Measurements from ENCODE around the gene ADAT2. TPM values are rescaled to one million over a fixed set of nuclear protein-coding genes. Genes with fewer than 3 reads are reported as not detected.

The ADAT2 gene
- total RNA-seq, 1 donor from 2014 or later, result 8.3 TPM

DNA sequence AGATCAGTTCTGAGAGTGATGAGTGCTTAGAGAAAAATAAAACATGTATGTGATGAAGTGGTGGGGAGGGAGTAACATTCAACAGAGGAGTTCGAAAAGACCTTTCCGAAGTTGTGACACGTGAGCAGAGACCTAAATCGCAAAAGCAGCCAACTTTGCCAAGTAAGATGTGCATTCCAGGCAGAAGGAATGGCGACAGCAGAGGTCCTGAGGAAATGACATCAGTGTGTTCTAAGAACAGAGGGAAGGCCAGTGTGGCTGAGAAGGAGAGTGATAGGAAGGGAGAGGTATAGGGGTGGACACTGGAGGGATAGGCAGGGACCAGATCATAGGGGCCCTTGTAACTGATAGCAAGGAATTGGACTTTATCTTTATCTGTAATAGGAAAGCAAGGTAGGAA, 51.3 kb downstream of the ADAT2 start:
- DNase-seq (ENCODE audit: low spot score), result no peak

DNA sequence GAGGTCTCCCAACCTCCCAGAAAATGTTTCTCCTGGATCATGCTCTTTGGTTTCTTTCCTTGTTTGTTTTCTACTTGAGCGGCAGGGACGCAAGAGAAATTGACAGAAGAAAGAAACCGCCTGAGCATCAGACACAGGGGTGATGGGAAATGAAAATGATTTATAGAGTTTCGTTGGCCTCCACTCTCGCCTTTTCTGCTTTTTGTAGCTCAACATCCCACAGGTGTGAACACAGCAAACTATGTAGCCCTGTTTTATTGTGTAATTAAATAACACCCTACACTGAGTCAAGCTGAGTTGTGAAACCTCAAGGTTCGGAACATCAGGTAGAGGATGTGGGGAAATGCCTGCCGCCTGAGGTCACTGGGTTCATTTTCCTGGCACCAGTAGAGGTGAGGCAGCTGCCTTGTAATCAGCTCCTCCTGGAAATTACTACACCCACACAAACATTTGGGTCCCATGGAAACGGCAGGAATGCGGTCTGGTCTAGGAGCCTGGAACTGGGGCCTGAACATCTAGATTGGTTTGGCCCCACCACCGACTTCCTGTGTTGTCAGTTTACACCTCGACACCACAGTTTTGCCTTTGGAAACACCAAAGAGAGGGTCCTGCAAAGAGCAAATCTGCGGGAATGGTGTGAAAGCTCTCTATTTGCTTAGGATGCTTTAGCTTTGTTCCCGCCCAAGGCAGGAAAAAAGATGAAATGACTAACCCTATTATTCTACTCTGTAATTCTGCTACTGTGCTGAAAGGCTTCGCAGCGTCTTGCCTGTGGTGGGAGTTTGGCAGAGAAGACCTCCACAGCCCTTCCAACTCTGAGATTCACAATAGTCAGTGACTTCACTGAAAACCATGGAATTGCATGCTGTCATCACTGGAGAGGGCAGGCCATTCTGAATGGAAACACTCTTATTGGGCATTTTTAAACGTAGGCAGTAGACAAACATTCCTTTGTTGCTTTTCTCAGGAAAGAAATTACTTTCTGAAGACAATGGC, 53.0 kb downstream of the ADAT2 start:
- no peak for DNase-seq (ENCODE audit: low spot score)

DNA sequence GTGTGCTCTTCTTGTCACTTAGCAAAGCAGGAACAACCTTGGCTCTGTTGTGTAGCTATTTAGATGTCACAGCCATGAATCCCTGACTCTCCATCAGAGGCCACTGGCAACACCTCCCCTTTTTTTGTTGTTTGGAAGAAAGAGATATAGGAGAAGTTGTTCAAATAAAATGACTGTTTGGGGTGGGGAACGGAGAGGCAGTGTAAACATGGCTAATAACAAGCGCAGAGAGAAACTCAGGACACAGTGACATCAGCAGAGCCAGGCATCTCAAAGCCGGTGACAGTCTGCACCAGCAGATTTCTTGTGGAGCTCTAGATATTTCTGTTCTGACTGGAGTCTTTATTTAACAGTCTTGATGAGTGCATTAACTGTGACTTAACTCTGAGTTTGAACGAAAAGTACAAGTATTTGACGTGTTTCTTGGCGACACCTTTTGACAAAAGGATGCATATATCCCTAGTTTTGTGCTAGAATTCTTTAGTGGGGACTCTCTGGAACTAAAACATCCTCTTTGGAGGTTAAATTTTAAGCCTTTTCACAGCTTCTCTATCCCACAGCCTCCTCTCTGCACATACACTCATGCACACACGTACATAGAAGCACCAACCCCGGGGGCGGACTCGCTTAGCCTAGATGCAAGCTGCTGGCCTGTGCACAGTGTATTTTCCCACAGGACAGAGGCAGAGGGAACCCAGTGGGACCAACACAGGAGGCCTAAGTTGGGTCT, 53.8 kb downstream of the ADAT2 start:
- no peak for DNase-seq (ENCODE audit: low spot score)

DNA sequence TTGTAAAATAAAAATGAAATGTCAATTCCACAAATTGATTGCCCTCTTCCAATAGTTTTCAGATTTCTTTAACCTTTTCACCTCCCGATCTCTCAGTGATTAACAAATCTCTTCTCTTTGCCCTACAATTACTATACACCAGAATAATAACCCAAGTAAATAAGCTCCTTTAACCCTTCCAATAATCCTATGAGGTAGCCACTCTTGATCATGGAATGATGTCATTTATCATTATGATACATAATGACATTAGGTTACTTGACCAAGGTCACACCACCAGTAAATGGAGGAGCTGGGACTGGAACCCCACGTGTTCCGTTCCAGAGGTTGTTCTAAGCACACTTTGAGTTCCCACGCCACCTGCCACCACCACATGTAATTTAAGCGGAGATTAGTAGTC, 54.8 kb downstream of the ADAT2 start:
- DNase-seq (ENCODE audit: low spot score), result no peak

DNA sequence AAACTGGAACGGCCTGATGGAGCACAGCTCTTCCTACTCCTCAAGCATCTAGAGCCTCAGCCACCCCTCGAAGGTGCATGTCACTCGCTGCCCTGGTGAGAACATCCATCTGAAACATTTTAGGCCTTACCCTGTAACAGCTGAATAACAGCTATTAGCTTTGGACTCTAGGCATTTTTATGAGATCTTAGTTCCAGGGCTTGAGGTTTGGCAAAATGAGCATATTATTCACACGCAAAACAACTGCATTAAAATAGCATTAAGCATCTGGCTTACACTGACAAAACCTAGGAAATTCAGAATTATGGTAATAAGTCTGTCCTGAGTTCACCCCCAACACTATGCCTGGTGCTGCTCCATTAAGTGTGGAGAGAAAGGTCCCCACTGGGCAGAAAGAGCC, 56.1 kb downstream of the ADAT2 start:
- DNase-seq (ENCODE audit: low spot score), result no peak

DNA sequence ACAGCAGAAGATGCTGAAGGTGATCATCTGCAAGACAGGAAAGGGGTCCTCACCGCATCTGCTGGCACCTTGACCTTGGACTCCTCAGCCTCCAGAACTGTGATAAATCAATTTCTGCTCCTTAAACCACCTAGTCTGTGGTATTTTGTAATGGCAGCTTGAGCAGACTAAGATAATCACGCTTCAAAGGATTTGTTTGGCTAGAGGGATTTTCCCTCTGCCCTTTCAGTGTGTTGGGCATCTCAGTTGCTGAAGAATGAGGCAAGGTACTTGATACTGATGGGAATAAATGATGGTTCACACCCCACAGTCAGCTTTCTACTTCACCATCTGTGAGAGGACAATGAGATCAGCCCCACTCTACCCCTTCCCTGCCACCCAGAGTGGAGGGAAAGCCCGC, 60.2 kb downstream of the ADAT2 start:
- no peak for DNase-seq (ENCODE audit: low spot score)

DNA sequence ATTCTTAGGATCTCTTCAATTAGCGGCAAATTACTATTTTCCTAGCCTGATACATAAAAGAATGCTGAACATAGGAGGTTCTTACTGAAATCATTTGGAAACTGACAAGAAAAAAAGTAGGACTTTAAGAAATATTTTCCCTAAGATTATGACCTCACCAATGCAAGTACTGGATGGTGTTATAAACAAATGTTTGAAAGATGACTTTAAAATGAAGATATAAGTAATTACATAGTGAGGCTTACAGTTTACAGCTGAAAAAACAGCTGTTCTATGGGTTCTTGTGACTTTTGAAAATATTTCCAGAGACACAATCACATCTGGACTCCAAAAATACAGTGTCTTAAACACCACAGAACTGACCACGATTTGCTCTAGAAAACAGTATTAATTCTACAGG, 64.9 kb downstream of the ADAT2 start:
- no peak for DNase-seq (ENCODE audit: low spot score)

DNA sequence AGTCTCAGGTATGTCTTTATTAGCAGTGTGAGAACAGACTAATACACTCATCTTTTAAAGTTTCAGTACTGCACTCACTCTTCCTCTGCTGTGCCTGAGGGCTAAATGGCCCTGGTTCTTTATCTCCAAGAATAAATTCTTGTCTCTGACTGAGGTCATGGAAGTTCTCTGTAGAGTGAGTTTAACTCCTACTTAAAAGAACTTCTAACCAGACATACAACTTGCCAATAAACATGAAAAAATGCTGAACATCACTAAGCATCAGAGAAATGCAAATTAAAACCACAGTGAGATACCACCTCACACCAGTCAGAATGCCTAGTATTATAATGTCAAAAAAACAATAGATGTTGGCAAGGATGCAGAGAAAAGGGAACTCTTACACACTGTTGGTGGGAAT, 73.6 kb downstream of the ADAT2 start:
- DNase-seq (ENCODE audit: low spot score), result no peak

DNA sequence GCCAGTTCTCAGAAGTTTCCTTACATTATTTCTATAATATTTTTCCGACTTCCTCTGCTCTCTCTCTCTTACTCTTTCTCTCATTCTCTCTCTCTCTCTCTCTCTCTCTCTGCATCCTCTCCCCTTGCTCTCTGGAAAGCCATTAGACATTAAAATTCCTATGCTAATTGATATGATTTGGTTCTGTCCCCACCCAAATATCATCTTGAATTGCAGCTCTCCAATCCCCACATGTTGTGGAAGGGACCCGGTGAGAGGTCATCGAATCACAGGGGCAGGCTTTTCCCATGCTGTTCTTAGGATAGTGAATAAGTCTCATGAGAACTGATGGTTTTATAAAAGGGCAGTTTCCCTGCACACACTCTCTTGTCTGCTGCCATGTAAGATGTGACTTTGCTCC, 74.1 kb downstream of the ADAT2 start:
- DNase-seq (ENCODE audit: low spot score), result no peak

DNA sequence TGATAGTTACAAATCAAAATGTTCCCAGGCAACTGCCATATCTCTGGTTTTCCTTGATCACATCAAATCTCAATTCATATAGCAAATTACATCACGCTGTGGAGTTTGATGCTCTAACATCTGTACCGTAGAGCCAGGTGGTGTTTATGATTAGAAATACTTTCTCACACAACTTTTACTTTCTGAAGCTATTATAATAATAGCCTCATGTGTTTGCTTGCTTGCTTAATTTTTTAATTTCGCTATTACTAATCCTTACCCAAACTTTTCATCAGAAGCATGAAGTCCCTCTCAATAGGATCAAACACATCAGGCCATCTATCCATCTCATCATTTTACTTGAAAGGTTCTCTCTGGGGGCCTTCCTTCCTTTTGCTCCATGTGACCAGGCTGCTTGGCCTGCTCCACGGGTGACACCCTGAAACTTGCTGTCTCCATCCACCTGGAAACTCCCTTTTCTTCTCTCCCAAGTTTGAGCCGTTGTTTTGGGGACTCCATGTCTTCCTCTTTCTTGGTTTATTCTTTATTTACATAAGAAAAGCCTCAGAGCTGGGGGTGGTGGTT, 75.4 kb downstream of the ADAT2 start:
- no peak for DNase-seq (ENCODE audit: low spot score)

DNA sequence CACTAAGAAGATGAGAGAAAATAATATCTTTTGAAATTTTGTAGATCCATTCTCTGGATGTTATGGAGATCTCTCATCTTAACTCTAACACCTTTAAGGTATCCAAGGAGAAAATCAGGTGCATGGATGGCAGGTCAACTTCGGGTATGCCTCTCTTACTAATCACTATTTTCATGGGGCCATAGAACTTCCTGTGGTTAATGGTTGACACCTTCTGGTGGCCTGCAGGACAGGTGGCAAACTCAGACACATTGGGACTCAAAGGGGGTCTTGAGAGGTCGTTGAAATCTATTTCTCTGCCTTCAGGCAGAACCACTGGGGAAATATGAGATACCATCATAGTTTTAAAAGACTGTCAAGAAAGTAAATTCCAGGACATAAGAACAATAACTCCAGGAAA, 76.5 kb downstream of the ADAT2 start:
- DNase-seq (ENCODE audit: low spot score), result no peak

Other genes with a start within 250 kb of the ADAT2 start
- gene PEX3, start 110 bp upstream of the ADAT2 start, total RNA-seq, result 15.4 TPM
- 64.7 TPM for gene FUCA2, start 61.0 kb upstream of the ADAT2 start, total RNA-seq
- gene PHACTR2, start 227.3 kb upstream of the ADAT2 start, total RNA-seq, result 67.4 TPM

All from mesenteric fat pad (tissue), 1 donor.